Lower leg skin (tissue), 4 donors: Measurements from ENCODE around the gene CHST15. TPM values are rescaled to one million over a fixed set of nuclear protein-coding genes. Genes with fewer than 3 reads are reported as not detected.

Experiments
- DNase-seq, 2 donors: peaks; one replicate each; pipeline ENCODE4 v3.0.0-alpha.2; 2019; ENCODE audit warnings: low spot score in 2 of 2
- H3K4me3 ChIP-seq: fragments of 200-600 bp; sonication (generic); 2 replicates; pipeline ENCODE4 v1.5.1; 2017; ENCODE audit warnings: mild to moderate bottlenecking, low read depth; ENCODE audit not compliant: poor library complexity, severe bottlenecking
- CTCF ChIP-seq, 3 donors: fragments of 450-650 bp; IDR thresholded peaks; one replicate each; pipeline ENCODE4 v1.5.1; 2016; ENCODE audit warnings: antibody characterized with exemption in 3 of 3, mild to moderate bottlenecking in 3 of 3, moderate library complexity in 2 of 3
- POLR2A ChIP-seq, 2 donors: fragments of 450-650 bp; IDR thresholded peaks; one replicate each; pipeline ENCODE4 v1.6.1; 2016 to 2017; ENCODE audit warnings: antibody characterized with exemption in 2 of 2, mild to moderate bottlenecking in 1 of 2, moderate library complexity in 1 of 2
- WGBS, 2 donors: methylation state at CpG; one replicate each; pipeline ENCODE4 v1.1.5; 2018; 5-methylcytosine and 5-hydroxymethylcytosine counted together
- intact Hi-C: fragments of 100-400 bp; cut with DNase I; formaldehyde crosslinking; loops from one replicate; pipeline ENCODE4 v1.15.0; 2023; ENCODE audit warnings: low total_unique reads
- total RNA-seq, 4 donors: library from RNA; depleted of rRNA; stranded (reverse); fragments of >200 nt; gene quantifications; one replicate each; pipeline ENCODE4 v1.1.0, GENCODE V29; 2016

The CHST15 gene
- total RNA-seq, 4 donors from 2014 or later: 17.6 to 29.8 (median 19.4) TPM

- no peak overlapping the region for H3K4me3 ChIP-seq
- no peak for TF ChIP-seq POLR2A (IDR thresholded peaks at IDR 0.05)
- TF ChIP-seq CTCF (IDR thresholded peaks at IDR 0.05): no peak
- 84 to 85% methylated on average over 8 of the region's 8 CpGs for WGBS, 2 donors
- DNase-seq: no peak
- intact Hi-C loops: no loop called here
Observed at GRCh38 chr10:124033887-124034218, 59.5 kb downstream of the CHST15 start.

GRCh38 chr10:124032971-124033886, 60.2 kb downstream of the CHST15 start:
- no peak for TF ChIP-seq CTCF (IDR thresholded peaks at IDR 0.05)

GRCh38 chr10:124032087-124032935, 61.1 kb downstream of the CHST15 start:
- intact Hi-C loops: no loop called here
- TF ChIP-seq CTCF (IDR thresholded peaks at IDR 0.05): no peak
- TF ChIP-seq POLR2A (IDR thresholded peaks at IDR 0.05): no peak
- DNase-seq: no peak
- no peak overlapping the region for H3K4me3 ChIP-seq
- WGBS, 2 donors: 80 to 83% methylated on average over 8 of the region's 8 CpGs

More at GRCh38 chr10:124032971-124033886, 60.2 kb downstream of the CHST15 start:
- WGBS, 2 donors: 74% methylated on average over 14 to 15 of the region's 15 CpGs
- intact Hi-C loops: no loop called here
- DNase-seq: no peak
- H3K4me3 ChIP-seq: no peak overlapping the region

- H3K4me3 ChIP-seq: no peak overlapping the region
- DNase-seq: no peak
- TF ChIP-seq POLR2A (IDR thresholded peaks at IDR 0.05): no peak
- TF ChIP-seq CTCF (IDR thresholded peaks at IDR 0.05): no peak
- WGBS, 2 donors: 86 to 92% methylated on average over 15 of the region's 15 CpGs
- intact Hi-C loops: no loop called here
Observed at GRCh38 chr10:124030492-124031110, 62.8 kb downstream of the CHST15 start.

- intact Hi-C loops: no loop called here
Observed at GRCh38 chr10:124030061-124030460, 63.3 kb downstream of the CHST15 start.

More at GRCh38 chr10:124030061-124030460, 63.3 kb downstream of the CHST15 start:
- TF ChIP-seq POLR2A (IDR thresholded peaks at IDR 0.05) (no peak), CTCF (IDR thresholded peaks at IDR 0.05) (no peak)
- DNase-seq: no peak
- no peak overlapping the region for H3K4me3 ChIP-seq
- 93% methylated on average over 8 of the region's 8 CpGs for WGBS, 2 donors
